Measurements from ENCODE around the gene RNF4.

DNA sequence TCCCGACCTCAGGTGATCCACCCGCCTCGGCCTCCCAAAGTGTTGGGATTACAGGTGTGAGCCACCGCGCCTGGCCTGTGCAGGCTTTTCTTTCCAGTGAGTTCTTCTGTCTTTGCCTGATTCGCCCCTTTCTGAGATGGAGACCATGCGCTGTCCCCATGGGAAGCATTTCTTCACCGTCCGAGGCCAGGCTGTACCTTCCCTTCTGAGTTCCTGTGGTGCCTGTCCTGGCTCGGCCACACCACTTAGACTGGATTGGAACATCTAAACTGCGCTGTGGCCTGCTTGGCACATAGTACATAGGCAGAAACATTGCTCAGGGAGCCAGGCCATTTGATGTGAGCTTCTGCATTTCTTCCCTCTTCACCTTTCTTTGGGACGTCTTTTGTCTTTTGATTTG is 91.3 kb downstream of the RNF4 start:
- no peak for TF ChIP-seq FOXA1 (IDR thresholded peaks at IDR 0.05)
- TF ChIP-seq ELF4 (IDR thresholded peaks at IDR 0.05) = no peak
- TF ChIP-seq, protein P1, sequence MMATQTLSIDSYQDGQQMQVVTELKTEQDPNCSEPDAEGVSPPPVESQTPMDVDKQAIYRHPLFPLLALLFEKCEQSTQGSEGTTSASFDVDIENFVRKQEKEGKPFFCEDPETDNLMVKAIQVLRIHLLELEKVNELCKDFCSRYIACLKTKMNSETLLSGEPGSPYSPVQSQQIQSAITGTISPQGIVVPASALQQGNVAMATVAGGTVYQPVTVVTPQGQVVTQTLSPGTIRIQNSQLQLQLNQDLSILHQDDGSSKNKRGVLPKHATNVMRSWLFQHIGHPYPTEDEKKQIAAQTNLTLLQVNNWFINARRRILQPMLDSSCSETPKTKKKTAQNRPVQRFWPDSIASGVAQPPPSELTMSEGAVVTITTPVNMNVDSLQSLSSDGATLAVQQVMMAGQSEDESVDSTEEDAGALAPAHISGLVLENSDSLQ (IDR thresholded peaks at IDR 0.05) = no peak
- no peak for TF ChIP-seq L3MBTL2 (conservative IDR thresholded peaks at IDR 0.05)
- no peak for TF ChIP-seq SP1 (IDR thresholded peaks at IDR 0.05)
- TF ChIP-seq ZNF384 (IDR thresholded peaks at IDR 0.05) = no peak
- TF ChIP-seq FOXK2 (IDR thresholded peaks at IDR 0.05) = no peak
- no peak for TF ChIP-seq BHLHE40 (IDR thresholded peaks at IDR 0.05; ENCODE audit: borderline replicate concordance)
- no peak for TF ChIP-seq NFRKB (IDR thresholded peaks at IDR 0.05)
- no peak for TF ChIP-seq ARNT (IDR thresholded peaks at IDR 0.05)
- no peak for TF ChIP-seq LEF1 (IDR thresholded peaks at IDR 0.05; ENCODE audit: borderline replicate concordance)
